ENCODE data around the gene PRSS53.

Gene PRSS53

GRCh38 chr16:31077024-31077423 is 11.7 kb downstream of the PRSS53 start:
- no peak for DNase-seq

GRCh38 chr16:31076319-31076718 is 12.4 kb downstream of the PRSS53 start:
- no peak for DNase-seq

GRCh38 chr16:31074814-31075183 is 13.9 kb downstream of the PRSS53 start:
- no peak for DNase-seq

GRCh38 chr16:31073970-31074813 is 14.6 kb downstream of the PRSS53 start, which contains the start of the genes ZNF646 and ZNF668:
ZNF646 (plus strand) TSS chr16:31074422; CDS start chr16:31076325, 1,903 bp downstream.
ZNF668 (minus strand) TSS chr16:31074240; CDS start chr16:31064459, 9,781 bp downstream.
- peak; percentile 96 for DNase-seq

- peak; percentile 82 for DNase-seq
Measured at GRCh38 chr16:31073142-31073969, 15.4 kb downstream of the PRSS53 start.

GRCh38 chr16:31072540-31073141 is 16.1 kb downstream of the PRSS53 start:
- DNase-seq, result peak; percentile 16

- no peak for DNase-seq
Measured at GRCh38 chr16:31071861-31072260, 16.9 kb downstream of the PRSS53 start.

GRCh38 chr16:31067342-31067741 is 21.4 kb downstream of the PRSS53 start:
- no peak for DNase-seq

GRCh38 chr16:31064882-31065461 is 23.8 kb downstream of the PRSS53 start:
- no peak for DNase-seq

- no peak for DNase-seq
Measured at GRCh38 chr16:31063843-31064611, 24.7 kb downstream of the PRSS53 start.

- no peak for DNase-seq
Measured at GRCh38 chr16:31063495-31063842, 25.3 kb downstream of the PRSS53 start.

- DNase-seq, result no peak
Measured at GRCh38 chr16:31061813-31062440, 26.8 kb downstream of the PRSS53 start.

- no peak for DNase-seq
Measured at GRCh38 chr16:31061126-31061812, 27.5 kb downstream of the PRSS53 start.

- no peak for DNase-seq
Measured at GRCh38 chr16:31055613-31056012, 33.1 kb downstream of the PRSS53 start.

- DNase-seq, result no peak
Measured at GRCh38 chr16:31052114-31052513, 36.6 kb downstream of the PRSS53 start.

- no peak for DNase-seq
Measured at GRCh38 chr16:31050280-31051030, 38.3 kb downstream of the PRSS53 start.

- no peak for DNase-seq
Measured at GRCh38 chr16:31043898-31044481, 44.8 kb downstream of the PRSS53 start.

GRCh38 chr16:31043352-31043751 is 45.4 kb downstream of the PRSS53 start:
- DNase-seq, result no peak

- no peak for DNase-seq
Measured at GRCh38 chr16:31042866-31043265, 45.9 kb downstream of the PRSS53 start.

- DNase-seq, result no peak
Measured at GRCh38 chr16:31038993-31039392, 49.8 kb downstream of the PRSS53 start.

Data from activated effector memory CD4-positive, alpha-beta T cell treated with Interleukin-2 at 50 U/mL for 16 hours (primary cell).